ENCODE data around the gene HMCN1.

HMCN1 gene

DNA sequence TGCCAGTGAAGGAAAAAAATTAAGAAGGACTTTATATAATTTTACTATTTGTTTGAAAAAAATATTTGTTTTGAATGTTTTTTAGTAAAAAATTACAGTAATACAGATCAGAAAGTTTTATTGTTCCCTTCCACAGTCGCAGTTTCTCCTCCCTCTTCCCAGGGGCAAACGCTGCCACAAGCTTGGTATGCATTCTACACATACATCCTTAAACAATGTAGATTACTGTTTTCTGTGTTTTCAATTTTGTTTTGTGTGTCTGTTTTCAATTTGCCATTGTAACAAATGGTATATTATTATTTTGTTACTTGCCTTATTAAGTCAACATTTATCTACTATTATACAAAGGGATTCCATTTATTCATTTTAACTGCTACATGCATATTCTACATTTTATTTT lies 257.1 kb downstream of the HMCN1 start:
- Histone ChIP-seq H3K27me3 (ENCODE audit: control insufficient read depth, insufficient read depth, low read length, poor library complexity, severe bottlenecking) (no peaks in the 10 kb centered on the region), H3K27ac (ENCODE audit: insufficient read depth, low read depth, low read length, poor library complexity, severe bottlenecking) (no peak overlapping the region), H3K4me3 (ENCODE audit: insufficient read depth, low read depth, low read length) (no peak overlapping the region), H3K36me3 (ENCODE audit: control insufficient read depth, insufficient read depth, low read length) (no peaks in the 10 kb centered on the region), H3K4me1 (ENCODE audit: control insufficient read depth, insufficient read depth, low read length) (no peaks in the 10 kb centered on the region), H3K9me3 (ENCODE audit: control insufficient read depth, low read length) (no peaks in the 10 kb centered on the region)
- WGBS, 2 experiments = 75% methylated on average over 2 of the region's 2 CpGs; no CpG with 5 or more reads in 1 of the 2 experiments

DNA sequence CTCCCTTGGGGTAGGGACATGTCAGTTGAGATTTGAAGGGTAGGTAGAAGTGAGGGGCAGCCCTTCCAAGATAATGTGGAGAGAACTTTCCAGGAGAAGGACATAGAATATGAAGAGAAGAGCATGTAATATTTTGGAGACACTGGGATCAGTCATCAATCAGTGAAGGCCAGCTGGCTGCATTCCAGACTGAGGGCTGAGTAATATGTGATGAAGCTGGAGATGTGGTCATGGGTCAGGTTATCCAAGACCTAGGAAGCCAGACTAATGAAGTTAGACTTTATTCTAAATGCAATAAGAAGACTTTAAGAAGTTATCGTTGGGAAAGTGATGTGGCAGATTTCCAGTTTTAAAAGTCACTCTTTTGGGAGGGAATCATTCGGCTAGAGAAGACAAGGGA lies 262.0 kb downstream of the HMCN1 start:
- H3K27ac ChIP-seq (ENCODE audit: insufficient read depth, low read depth, low read length, poor library complexity, severe bottlenecking) = no peak overlapping the region
- no peaks in the 10 kb centered on the region for H3K36me3 ChIP-seq (ENCODE audit: control insufficient read depth, insufficient read depth, low read length)
- no peaks in the 10 kb centered on the region for H3K9me3 ChIP-seq (ENCODE audit: control insufficient read depth, low read length)
- no peaks in the 10 kb centered on the region for H3K27me3 ChIP-seq (ENCODE audit: control insufficient read depth, insufficient read depth, low read length, poor library complexity, severe bottlenecking)
- WGBS, 2 experiments = 92 to 97% methylated on average over 2 of the region's 2 CpGs
- H3K4me1 ChIP-seq (ENCODE audit: control insufficient read depth, insufficient read depth, low read length) = no peaks in the 10 kb centered on the region
- H3K4me3 ChIP-seq (ENCODE audit: insufficient read depth, low read depth, low read length) = no peak overlapping the region

DNA sequence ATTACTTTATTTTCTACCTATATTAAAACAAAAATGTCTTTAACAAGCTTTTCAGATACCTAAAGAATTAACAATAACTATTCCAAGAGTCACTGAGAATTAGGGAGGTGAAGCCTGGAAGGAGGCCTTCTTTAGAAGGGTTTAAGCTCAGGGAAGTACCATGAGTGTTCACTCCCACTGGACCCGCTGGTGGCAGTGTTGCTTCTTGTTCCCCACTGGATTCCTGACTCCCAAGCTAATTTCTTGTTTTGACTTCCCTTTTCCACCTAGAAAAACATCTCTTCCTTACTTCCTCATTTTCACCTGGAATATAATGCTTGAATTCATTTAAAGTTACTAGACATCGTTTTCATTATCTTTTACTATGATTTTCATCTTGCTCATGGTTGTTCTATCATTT lies 264.2 kb downstream of the HMCN1 start:
- Histone ChIP-seq H3K27ac (ENCODE audit: insufficient read depth, low read depth, low read length, poor library complexity, severe bottlenecking) (no peak overlapping the region), H3K9me3 (ENCODE audit: control insufficient read depth, low read length) (no peaks in the 10 kb centered on the region), H3K4me1 (ENCODE audit: control insufficient read depth, insufficient read depth, low read length) (no peaks in the 10 kb centered on the region), H3K4me3 (ENCODE audit: insufficient read depth, low read depth, low read length) (no peak overlapping the region), H3K27me3 (ENCODE audit: control insufficient read depth, insufficient read depth, low read length, poor library complexity, severe bottlenecking) (no peaks in the 10 kb centered on the region), H3K36me3 (ENCODE audit: control insufficient read depth, insufficient read depth, low read length) (no peaks in the 10 kb centered on the region)
- 83 to 86% methylated on average over 1 to 2 of the region's 2 CpGs for WGBS, 2 experiments

DNA sequence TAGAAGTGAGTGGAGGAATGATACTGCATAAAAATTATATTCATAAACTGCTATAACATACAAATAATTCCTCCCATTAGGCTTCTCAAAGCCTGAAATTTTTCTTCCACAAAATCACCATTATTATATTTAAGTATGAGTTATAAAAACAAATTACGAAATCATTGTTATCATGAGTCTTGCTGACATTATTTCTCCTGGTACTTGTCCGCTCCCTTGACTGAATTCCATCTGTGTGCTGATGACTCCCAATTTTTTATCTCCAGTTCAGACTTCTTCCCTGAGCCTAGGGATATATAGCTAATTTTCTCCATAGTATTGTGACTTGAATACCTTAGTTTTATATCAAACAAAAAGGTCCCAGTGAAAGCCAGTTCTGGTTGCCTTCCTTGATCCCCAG lies 268.2 kb downstream of the HMCN1 start:
- no peak overlapping the region for H3K27ac ChIP-seq (ENCODE audit: insufficient read depth, low read depth, low read length, poor library complexity, severe bottlenecking)
- no peaks in the 10 kb centered on the region for H3K9me3 ChIP-seq (ENCODE audit: control insufficient read depth, low read length)

DNA sequence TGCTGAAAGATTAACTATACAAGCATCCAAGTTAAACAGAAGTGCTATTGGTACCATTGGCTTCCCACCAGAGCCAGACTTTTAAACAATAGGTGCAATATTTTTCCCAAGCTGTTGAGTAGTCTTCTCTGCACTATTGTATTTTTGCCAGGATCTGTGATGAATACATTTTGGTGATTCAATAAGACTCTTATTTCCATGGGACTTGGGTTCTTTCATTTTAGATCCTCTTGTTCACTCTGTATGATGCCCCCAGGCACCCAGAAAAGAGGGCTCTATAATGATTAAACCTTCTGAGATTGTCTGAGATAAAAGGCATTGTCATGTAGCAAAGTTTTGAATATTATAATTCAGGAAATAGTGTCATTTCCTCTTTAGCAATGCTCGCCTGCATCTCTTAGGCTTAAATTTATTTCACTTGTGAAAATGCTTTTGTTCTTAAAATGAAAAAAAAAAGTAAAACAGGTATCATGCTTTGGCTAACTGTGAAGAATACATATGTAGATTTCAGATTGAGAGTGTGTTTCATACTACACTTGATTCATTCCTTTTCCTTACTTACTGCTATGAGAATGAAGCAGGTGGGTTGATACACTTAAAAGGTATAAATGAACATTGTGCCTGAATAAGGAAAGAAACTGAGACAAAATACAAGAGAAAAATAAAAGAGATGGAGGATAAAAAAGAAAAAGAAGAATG lies 275.0 kb downstream of the HMCN1 start:
- H3K27me3 ChIP-seq (ENCODE audit: control insufficient read depth, insufficient read depth, low read length, poor library complexity, severe bottlenecking) = no peaks in the 10 kb centered on the region
- WGBS, 2 experiments = 83 to 94% methylated on average over 1 of the region's 1 CpG
- H3K9me3 ChIP-seq (ENCODE audit: control insufficient read depth, low read length) = no peaks in the 10 kb centered on the region
- no peaks in the 10 kb centered on the region for H3K36me3 ChIP-seq (ENCODE audit: control insufficient read depth, insufficient read depth, low read length)
- H3K27ac ChIP-seq (ENCODE audit: insufficient read depth, low read depth, low read length, poor library complexity, severe bottlenecking) = no peak overlapping the region
- no peaks in the 10 kb centered on the region for H3K4me1 ChIP-seq (ENCODE audit: control insufficient read depth, insufficient read depth, low read length)
- no peak overlapping the region for H3K4me3 ChIP-seq (ENCODE audit: insufficient read depth, low read depth, low read length)

More for the DNA sequence above, 268.2 kb downstream of the HMCN1 start:
- WGBS, 2 experiments = 88 to 95% methylated on average over 1 to 2 of the region's 2 CpGs
- H3K27me3 ChIP-seq (ENCODE audit: control insufficient read depth, insufficient read depth, low read length, poor library complexity, severe bottlenecking) = no peaks in the 10 kb centered on the region
- H3K4me1 ChIP-seq (ENCODE audit: control insufficient read depth, insufficient read depth, low read length) = no peaks in the 10 kb centered on the region
- no peak overlapping the region for H3K4me3 ChIP-seq (ENCODE audit: insufficient read depth, low read depth, low read length)
- H3K36me3 ChIP-seq (ENCODE audit: control insufficient read depth, insufficient read depth, low read length) = no peaks in the 10 kb centered on the region

DNA sequence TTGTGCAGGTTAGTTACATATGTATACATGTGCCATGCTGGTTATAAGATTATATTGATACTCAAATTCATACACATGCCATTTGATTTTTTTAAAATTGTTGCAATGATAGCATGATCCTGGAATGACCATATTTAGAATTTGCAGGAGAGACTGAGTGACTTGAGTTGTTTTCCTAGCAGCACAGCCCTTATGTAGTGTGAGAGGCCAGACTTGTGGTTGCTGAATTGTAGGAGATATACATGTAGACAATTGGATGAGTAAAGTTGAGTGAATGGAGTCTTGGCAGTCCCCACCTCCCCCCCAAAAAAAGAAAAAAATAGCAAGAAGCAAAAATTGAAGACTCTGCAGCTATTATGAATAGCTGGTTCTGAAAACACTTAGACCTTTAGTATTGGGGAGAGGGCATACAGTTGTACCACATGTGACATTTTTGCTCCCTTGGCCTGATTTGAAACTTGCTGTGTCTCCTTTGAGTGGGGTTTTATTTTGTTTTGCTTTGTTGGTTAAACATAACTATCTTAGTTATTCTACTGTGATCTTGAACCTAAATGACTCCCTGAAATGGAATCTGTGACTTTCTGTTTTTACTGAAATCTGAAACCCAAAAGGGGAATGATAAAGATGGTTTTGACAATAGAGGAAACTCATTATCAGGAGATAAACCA lies 280.3 kb downstream of the HMCN1 start:
- H3K27ac ChIP-seq (ENCODE audit: insufficient read depth, low read depth, low read length, poor library complexity, severe bottlenecking) = no peak overlapping the region

DNA sequence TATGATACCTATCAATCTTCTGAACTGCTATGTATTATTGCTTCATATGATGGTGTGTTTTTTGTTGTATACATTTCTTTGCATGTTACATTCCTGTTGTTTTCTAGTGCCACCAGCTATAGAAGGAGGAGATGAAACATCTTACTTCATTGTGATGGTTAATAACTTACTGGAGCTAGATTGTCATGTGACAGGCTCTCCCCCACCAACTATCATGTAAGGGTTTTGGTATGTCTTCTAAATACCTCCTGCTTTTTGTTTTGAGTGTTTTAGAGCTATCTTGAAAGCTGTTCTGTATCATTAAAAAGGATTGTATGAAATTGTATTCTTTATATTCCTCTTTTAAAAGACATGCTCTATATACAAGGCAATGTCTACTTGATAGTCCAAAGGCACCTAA lies 282.7 kb downstream of the HMCN1 start:
- Histone ChIP-seq H3K4me3 (ENCODE audit: insufficient read depth, low read depth, low read length) (no peak overlapping the region), H3K4me1 (ENCODE audit: control insufficient read depth, insufficient read depth, low read length) (no peaks in the 10 kb centered on the region), H3K36me3 (ENCODE audit: control insufficient read depth, insufficient read depth, low read length) (no peaks in the 10 kb centered on the region), H3K27ac (ENCODE audit: insufficient read depth, low read depth, low read length, poor library complexity, severe bottlenecking) (no peak overlapping the region), H3K9me3 (ENCODE audit: control insufficient read depth, low read length) (no peaks in the 10 kb centered on the region), H3K27me3 (ENCODE audit: control insufficient read depth, insufficient read depth, low read length, poor library complexity, severe bottlenecking) (no peaks in the 10 kb centered on the region)

More for the DNA sequence above, 280.3 kb downstream of the HMCN1 start:
- Histone ChIP-seq H3K9me3 (ENCODE audit: control insufficient read depth, low read length) (no peaks in the 10 kb centered on the region), H3K4me1 (ENCODE audit: control insufficient read depth, insufficient read depth, low read length) (no peaks in the 10 kb centered on the region), H3K36me3 (ENCODE audit: control insufficient read depth, insufficient read depth, low read length) (no peaks in the 10 kb centered on the region), H3K27me3 (ENCODE audit: control insufficient read depth, insufficient read depth, low read length, poor library complexity, severe bottlenecking) (no peaks in the 10 kb centered on the region), H3K4me3 (ENCODE audit: insufficient read depth, low read depth, low read length) (no peak overlapping the region)

DNA sequence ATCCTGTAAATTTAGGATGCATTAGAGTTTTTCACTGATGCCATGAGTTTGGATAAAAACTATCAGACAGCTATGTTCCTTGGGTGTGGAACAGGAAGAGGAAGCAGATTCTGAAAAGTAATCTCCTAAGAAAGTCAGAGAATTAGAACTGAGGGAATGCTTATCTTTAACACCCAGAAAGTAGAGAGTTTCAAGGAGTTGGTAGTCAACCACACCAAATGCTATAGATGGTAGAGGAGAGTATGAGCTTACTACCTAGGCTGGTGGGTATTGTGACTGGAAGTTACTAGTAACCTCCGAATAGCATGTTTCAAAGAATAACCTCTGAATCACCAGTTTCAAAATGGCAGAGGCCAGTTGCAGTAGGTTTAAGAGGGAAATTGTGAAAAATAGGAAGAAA lies 288.0 kb downstream of the HMCN1 start:
- Histone ChIP-seq H3K9me3 (ENCODE audit: control insufficient read depth, low read length) (no peaks in the 10 kb centered on the region), H3K4me1 (ENCODE audit: control insufficient read depth, insufficient read depth, low read length) (no peaks in the 10 kb centered on the region), H3K4me3 (ENCODE audit: insufficient read depth, low read depth, low read length) (no peak overlapping the region), H3K27me3 (ENCODE audit: control insufficient read depth, insufficient read depth, low read length, poor library complexity, severe bottlenecking) (no peaks in the 10 kb centered on the region), H3K27ac (ENCODE audit: insufficient read depth, low read depth, low read length, poor library complexity, severe bottlenecking) (no peak overlapping the region), H3K36me3 (ENCODE audit: control insufficient read depth, insufficient read depth, low read length) (no peaks in the 10 kb centered on the region)
- 90% methylated on average over 1 of the region's 1 CpG; no CpG with 5 or more reads in 1 of the 2 experiments for WGBS, 2 experiments

DNA sequence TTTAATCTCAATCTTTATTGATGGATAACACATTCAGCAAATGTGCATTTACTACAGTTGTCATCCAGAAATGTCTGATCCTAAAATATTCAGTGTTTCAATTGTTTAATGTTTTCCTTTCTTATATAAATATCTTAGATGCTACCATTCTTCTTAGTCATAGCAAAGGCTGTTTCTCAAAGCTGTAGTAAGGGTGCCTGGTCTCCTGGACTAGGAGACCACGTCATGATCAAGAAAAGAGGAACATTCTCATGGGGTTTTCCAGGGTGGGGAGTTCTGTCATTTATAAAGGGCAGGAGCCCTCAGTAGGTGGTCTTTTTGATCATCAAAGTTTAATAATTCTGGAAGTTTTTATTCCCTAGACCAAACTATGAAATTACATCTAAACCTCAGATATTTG lies 292.8 kb downstream of the HMCN1 start:
- Histone ChIP-seq H3K27me3 (ENCODE audit: control insufficient read depth, insufficient read depth, low read length, poor library complexity, severe bottlenecking) (no peaks in the 10 kb centered on the region), H3K9me3 (ENCODE audit: control insufficient read depth, low read length) (no peaks in the 10 kb centered on the region), H3K36me3 (ENCODE audit: control insufficient read depth, insufficient read depth, low read length) (no peaks in the 10 kb centered on the region), H3K4me1 (ENCODE audit: control insufficient read depth, insufficient read depth, low read length) (no peaks in the 10 kb centered on the region), H3K27ac (ENCODE audit: insufficient read depth, low read depth, low read length, poor library complexity, severe bottlenecking) (no peak overlapping the region), H3K4me3 (ENCODE audit: insufficient read depth, low read depth, low read length) (no peak overlapping the region)
- WGBS, 2 experiments = 85 to 92% methylated on average over 1 of the region's 1 CpG

DNA sequence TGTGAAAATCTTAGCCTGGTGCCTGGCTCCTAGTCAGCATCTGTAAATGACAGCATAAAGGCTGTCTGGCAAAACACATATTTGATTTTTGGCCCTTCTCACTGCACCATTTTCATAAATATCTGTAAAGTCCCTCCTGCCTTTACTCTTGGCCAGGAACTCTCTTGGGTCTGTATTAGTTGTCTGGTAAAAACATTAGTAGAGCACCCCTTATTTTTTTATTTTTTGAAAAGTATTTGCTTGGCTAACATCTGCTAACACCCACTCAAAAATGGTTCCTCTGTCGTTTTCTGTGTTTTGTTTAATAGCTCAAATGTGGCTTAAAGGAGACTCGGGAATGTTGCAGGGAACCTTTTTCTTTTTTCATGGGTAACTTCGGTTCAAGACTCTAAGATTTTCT lies 293.4 kb downstream of the HMCN1 start:
- Histone ChIP-seq H3K27ac (ENCODE audit: insufficient read depth, low read depth, low read length, poor library complexity, severe bottlenecking) (no peak overlapping the region), H3K4me3 (ENCODE audit: insufficient read depth, low read depth, low read length) (no peak overlapping the region), H3K9me3 (ENCODE audit: control insufficient read depth, low read length) (no peaks in the 10 kb centered on the region), H3K4me1 (ENCODE audit: control insufficient read depth, insufficient read depth, low read length) (no peaks in the 10 kb centered on the region), H3K27me3 (ENCODE audit: control insufficient read depth, insufficient read depth, low read length, poor library complexity, severe bottlenecking) (no peaks in the 10 kb centered on the region), H3K36me3 (ENCODE audit: control insufficient read depth, insufficient read depth, low read length) (no peaks in the 10 kb centered on the region)
- 81 to 100% methylated on average over 1 to 3 of the region's 3 CpGs for WGBS, 2 experiments
